Karpas-422 (cell line): ENCODE measurements around the gene XAGE5. TPM values are rescaled to one million over a fixed set of nuclear protein-coding genes. Genes with fewer than 3 reads are reported as not detected.
"Not testable (repeated sequence)": the region's sequence is repeated elsewhere in the genome, so short reads cannot be mapped to it uniquely, and the experiment has no call there.

Experiments used
- DNase-seq: peaks from one replicate; pipeline ENCODE4 v3.0.0-alpha.2; 2015
- H2AFZ ChIP-seq: fragments of 200-600 bp; sonication (generic); 2 replicates; pipeline ENCODE4 v1.6.1; 2014; ENCODE audit warnings: antibody characterized with exemption, low read length, mixed read lengths
- H3K27ac ChIP-seq: fragments of 200-600 bp; sonication (generic); 2 replicates; pipeline ENCODE4 v1.5.1; 2014; ENCODE audit warnings: mild to moderate bottlenecking, low read length, moderate library complexity
- H3K27me3 ChIP-seq: fragments of 200-600 bp; sonication (generic); 2 replicates; pipeline ENCODE4 v1.6.1; 2014; ENCODE audit warnings: low read length, mixed read lengths
- H3K36me3 ChIP-seq: fragments of 200-600 bp; sonication (generic); 2 replicates; pipeline ENCODE4 v1.6.1; 2014; ENCODE audit warnings: low read length, mixed read lengths; ENCODE audit not compliant: insufficient read depth
- H3K4me1 ChIP-seq: fragments of 200-600 bp; sonication (generic); 2 replicates; pipeline ENCODE4 v1.6.1; 2014; ENCODE audit warnings: mild to moderate bottlenecking, low read length, mixed read lengths
- H3K4me2 ChIP-seq: fragments of 200-600 bp; sonication (generic); 2 replicates; pipeline ENCODE4 v1.6.1; 2014; ENCODE audit warnings: low read length, low read depth, mild to moderate bottlenecking; ENCODE audit not compliant: poor library complexity, severe bottlenecking
- H3K4me3 ChIP-seq: fragments of 200-600 bp; sonication (generic); 2 replicates; pipeline ENCODE4 v1.5.1; 2014; ENCODE audit warnings: mild to moderate bottlenecking, antibody characterized with exemption, low read length, mixed read lengths
- H3K79me2 ChIP-seq: fragments of 200-600 bp; sonication (generic); 2 replicates; pipeline ENCODE4 v1.6.1; 2014; ENCODE audit warnings: mild to moderate bottlenecking, low read length, mixed read lengths
- H3K9ac ChIP-seq: fragments of 200-600 bp; sonication (generic); 2 replicates; pipeline ENCODE4 v1.6.0; 2014; ENCODE audit warnings: low read length
- H3K9me2 ChIP-seq: fragments of 200-600 bp; sonication (generic), shearing (Covaris generic); replicated peaks from 2 replicates; pipeline ENCODE4 v1.6.0; 2014; ENCODE audit warnings: mild to moderate bottlenecking, low read length, moderate library complexity; ENCODE audit not compliant: insufficient read depth
- H3K9me3 ChIP-seq: fragments of 300-700, 200-600 bp; sonication (generic); 2 replicates; pipeline ENCODE4 v1.6.1; 2014; ENCODE audit warnings: low read length, mixed read lengths
- H4K20me1 ChIP-seq: fragments of 200-600 bp; sonication (generic); 2 replicates; pipeline ENCODE4 v1.6.1; 2014; ENCODE audit warnings: mild to moderate bottlenecking, antibody characterized with exemption, low read length, low read depth; ENCODE audit not compliant: insufficient read depth
- small RNA-seq: library from RNA; depleted of rRNA; stranded (forward); fragments of <200 nt; gene quantifications from one replicate; pipeline ENCODE3, GENCODE V24; 2014
- total RNA-seq: library from RNA; depleted of rRNA; stranded (reverse); fragments of >200 nt; shearing (Covaris generic); gene quantifications from 2 replicates; pipeline ENCODE4 v1.2.3, GENCODE V29; 2014; ENCODE audit warnings: low replicate concordance; rRNA removed

The XAGE5 gene
- total RNA-seq, 1 experiment from 2014 or later = not detected

DNA sequence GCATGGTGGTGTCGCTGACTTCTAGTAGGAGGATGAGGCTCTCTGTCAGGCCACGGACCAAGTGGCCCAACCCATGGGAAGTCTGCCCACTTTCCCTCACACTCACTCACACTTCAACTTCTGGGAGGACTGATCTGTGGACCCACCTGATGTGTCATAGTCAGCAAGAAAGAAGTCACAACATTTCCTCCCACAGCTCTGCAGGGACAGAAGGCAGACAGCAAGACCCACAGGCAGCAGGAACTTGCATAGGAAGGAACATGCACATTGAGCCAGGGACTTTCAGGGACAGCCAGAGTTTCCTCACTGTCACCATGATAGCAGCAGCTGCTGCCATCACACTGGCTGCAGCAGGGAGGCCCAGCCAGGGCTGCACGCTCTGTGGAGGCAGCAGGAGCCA, 19.5 kb downstream of the XAGE5 start:
- no peak overlapping the region for H3K27ac ChIP-seq
- no peaks in the 10 kb centered on the region for H3K4me1 ChIP-seq
- H3K9me2 ChIP-seq = no peaks in the 10 kb centered on the region
- no peak overlapping the region for H2AFZ ChIP-seq
- no peak overlapping the region for H3K4me2 ChIP-seq
- no peaks in the 10 kb centered on the region for H3K79me2 ChIP-seq
- no peaks in the 10 kb centered on the region for H4K20me1 ChIP-seq
- no peaks in the 10 kb centered on the region for H3K9me3 ChIP-seq
- H3K27me3 ChIP-seq = no peaks in the 10 kb centered on the region
- H3K36me3 ChIP-seq = no peaks in the 10 kb centered on the region
- no peak overlapping the region for H3K9ac ChIP-seq
- DNase-seq = no peak
- no peak overlapping the region for H3K4me3 ChIP-seq

- no peak overlapping the region for H2AFZ ChIP-seq
- no peaks in the 10 kb centered on the region for H3K36me3 ChIP-seq
- no peaks in the 10 kb centered on the region for H3K9me2 ChIP-seq
- no peak overlapping the region for H3K4me2 ChIP-seq
- no peak overlapping the region for H3K9ac ChIP-seq
- peaks cover 6% of the 10 kb centered on the region; the same call in 1 of the 2 replicates for H3K4me1 ChIP-seq
- H3K9me3 ChIP-seq = no peaks in the 10 kb centered on the region
- H4K20me1 ChIP-seq = no peaks in the 10 kb centered on the region
- no peaks in the 10 kb centered on the region for H3K79me2 ChIP-seq
- H3K4me3 ChIP-seq = no peak overlapping the region
- no peak overlapping the region for H3K27ac ChIP-seq
- DNase-seq = no peak
- no peaks in the 10 kb centered on the region for H3K27me3 ChIP-seq
Measured at GRCh38 chrX:52839137-52839536, 28.1 kb downstream of the XAGE5 start.

DNA sequence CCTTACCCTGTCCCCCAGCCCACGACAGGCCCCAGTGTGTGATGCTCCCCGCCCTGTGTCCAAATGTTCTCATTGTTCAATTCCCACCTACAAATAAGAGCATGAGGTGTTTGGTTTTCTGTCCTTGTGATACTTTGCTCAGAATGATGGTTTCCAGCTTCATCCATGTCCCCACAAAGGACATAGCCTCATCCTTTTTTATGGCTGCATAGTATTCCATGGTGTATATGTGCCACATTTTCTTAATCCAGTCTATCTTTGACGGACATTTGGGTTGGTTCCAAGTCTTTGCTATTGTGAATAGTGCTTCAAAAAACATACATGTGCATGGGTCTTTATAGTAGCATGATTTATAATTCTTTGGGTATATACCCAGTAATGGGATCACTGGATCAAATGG, 32.5 kb downstream of the XAGE5 start:
- H3K79me2 ChIP-seq, H3K9ac ChIP-seq, H4K20me1 ChIP-seq, H3K9me2 ChIP-seq, DNase-seq, H2AFZ ChIP-seq, H3K4me3 ChIP-seq, H3K4me2 ChIP-seq, H3K9me3 ChIP-seq, H3K4me1 ChIP-seq, H3K27me3 ChIP-seq, H3K36me3 ChIP-seq, H3K27ac ChIP-seq: not testable (repeated sequence)

DNA sequence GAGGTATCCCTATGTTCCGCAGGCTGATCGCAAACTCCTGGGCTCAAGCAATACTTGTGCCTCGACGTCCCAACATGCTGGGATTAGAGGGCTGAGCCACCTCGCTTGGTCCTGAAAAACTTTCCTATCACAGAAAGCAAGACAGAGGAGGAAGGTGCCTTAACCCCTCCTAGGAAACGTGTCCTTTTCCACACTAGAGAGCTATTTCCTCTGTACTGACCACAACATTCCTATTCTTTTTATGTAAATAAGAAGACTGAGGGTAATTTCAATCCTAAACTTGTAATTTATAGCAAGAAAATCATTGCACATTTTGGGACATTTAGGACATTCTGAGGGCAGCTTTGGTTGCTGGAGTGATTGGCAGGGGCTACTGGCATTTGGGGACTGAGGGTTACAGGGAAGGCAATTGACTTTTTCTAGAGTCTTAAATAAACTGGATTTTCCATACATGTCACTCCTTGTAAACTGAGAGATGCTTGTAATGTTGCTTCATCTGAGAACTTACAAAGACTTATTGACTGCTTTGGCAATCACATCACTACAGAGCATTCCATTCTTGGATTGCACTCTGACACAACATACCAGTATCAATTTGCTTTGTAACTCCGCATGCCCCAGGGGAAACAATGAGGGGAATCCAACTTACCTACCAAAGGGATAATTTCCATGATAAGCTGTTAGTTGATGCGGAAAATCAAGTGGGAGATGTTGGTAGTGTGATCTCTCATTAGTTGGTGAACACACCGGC, 41.2 kb downstream of the XAGE5 start:
- Histone ChIP-seq H3K36me3 (no peaks in the 10 kb centered on the region), H3K9ac (no peak overlapping the region), H3K4me1 (peaks cover 14% of the 10 kb centered on the region), H2AFZ (no peak overlapping the region), H3K27me3 (no peaks in the 10 kb centered on the region), H3K4me2 (no peak overlapping the region), H3K27ac (no peak overlapping the region), H4K20me1 (no peaks in the 10 kb centered on the region), H3K79me2 (no peaks in the 10 kb centered on the region), H3K4me3 (no peak overlapping the region), H3K9me2 (no peaks in the 10 kb centered on the region), H3K9me3 (no peaks in the 10 kb centered on the region)
- DNase-seq = no peak

GRCh38 chrX:52856991-52857525, 46.0 kb downstream of the XAGE5 start:
- DNase-seq, H3K79me2 ChIP-seq, H3K36me3 ChIP-seq, H4K20me1 ChIP-seq, H3K27ac ChIP-seq, H2AFZ ChIP-seq, H3K4me3 ChIP-seq, H3K9ac ChIP-seq, H3K27me3 ChIP-seq, H3K4me2 ChIP-seq, H3K9me3 ChIP-seq, H3K9me2 ChIP-seq: not testable (repeated sequence)
- peaks cover 14% of the 10 kb centered on the region for H3K4me1 ChIP-seq

- Histone ChIP-seq H3K36me3 (no peaks in the 10 kb centered on the region), H3K27me3 (no peaks in the 10 kb centered on the region), H3K9me3 (no peaks in the 10 kb centered on the region), H3K9ac (no peak overlapping the region), H3K9me2 (no peaks in the 10 kb centered on the region), H4K20me1 (no peaks in the 10 kb centered on the region), H3K79me2 (no peaks in the 10 kb centered on the region), H3K4me3 (no peak overlapping the region), H3K4me2 (no peak overlapping the region), H3K4me1 (no peaks in the 10 kb centered on the region), H3K27ac (no peak overlapping the region), H2AFZ (no peak overlapping the region)
- no peak for DNase-seq
Measured at GRCh38 chrX:52865343-52865998, 54.4 kb downstream of the XAGE5 start.

Small RNAs within 50 kb of the gene (small RNA-seq; reads per million reads assigned to genes)
- gene AC244505.6 (not detected), gene AC244505.7 (not detected)

Other genes starting within 250 kb of the XAGE5 start
- gene SSX7, start 156.4 kb upstream of the XAGE5 start, total RNA-seq = not detected in 2 replicates
- not detected in 2 replicates for gene SSX2, start 104.1 kb upstream of the XAGE5 start, total RNA-seq
- gene SSX2B, start 60.0 kb upstream of the XAGE5 start, total RNA-seq = not detected in 2 replicates
- gene SPANXN5, start 13.9 kb upstream of the XAGE5 start, total RNA-seq = not detected in 2 replicates
- not detected in 2 replicates for gene XAGE3, start 56.8 kb downstream of the XAGE5 start, total RNA-seq
- gene FAM156B, start 86.0 kb downstream of the XAGE5 start, total RNA-seq = 10.2 and 15.0 TPM in 2 replicates
- gene FAM156A, start 147.2 kb downstream of the XAGE5 start, total RNA-seq = 7.2 and 22.1 TPM in 2 replicates
- gene GPR173, start 237.5 kb downstream of the XAGE5 start, total RNA-seq = 0.36 and 0.71 TPM in 2 replicates